NCI-H2227 (cell line): ENCODE results near the gene LSM12.
A peak's percentile ranks its signal among the peaks of the same experiment; 100 is the strongest.
"Not testable (repeated sequence)": the region's sequence is repeated elsewhere in the genome, so short reads cannot be mapped to it uniquely, and the experiment has no call there.

ENCODE experiments used
- DNase-seq: peaks from one replicate; lab custom pipeline; 2025; ENCODE audit not compliant: unreplicated experiment; lab: John Stamatoyannopoulos, UW

LSM12 gene

GRCh38 chr17:44045486-44045885 lies 21.0 kb downstream of the LSM12 start:
- no peak for DNase-seq

GRCh38 chr17:44044071-44044470 lies 22.4 kb downstream of the LSM12 start:
- DNase-seq, result no peak

GRCh38 chr17:44043272-44043696 lies 23.2 kb downstream of the LSM12 start:
- no peak for DNase-seq

GRCh38 chr17:44039829-44040635 lies 26.4 kb downstream of the LSM12 start:
- no peak for DNase-seq

- peak; percentile 77 for DNase-seq
Measured at GRCh38 chr17:44038604-44039011, 27.9 kb downstream of the LSM12 start.

- no peak for DNase-seq
Measured at GRCh38 chr17:44037471-44037870, 29.0 kb downstream of the LSM12 start.

GRCh38 chr17:44034688-44035087 lies 31.8 kb downstream of the LSM12 start:
- DNase-seq, result not testable (repeated sequence)

- DNase-seq, result no peak
Measured at GRCh38 chr17:44033861-44034408, 32.5 kb downstream of the LSM12 start.

GRCh38 chr17:44030482-44030881 lies 36.0 kb downstream of the LSM12 start:
- no peak for DNase-seq

- no peak for DNase-seq
Measured at GRCh38 chr17:44029736-44030135, 36.7 kb downstream of the LSM12 start.

- DNase-seq, result no peak
Measured at GRCh38 chr17:44024853-44025252, 41.6 kb downstream of the LSM12 start.

- no peak for DNase-seq
Measured at GRCh38 chr17:44024271-44024663, 42.2 kb downstream of the LSM12 start.

GRCh38 chr17:44023545-44024270 lies 42.8 kb downstream of the LSM12 start:
- no peak for DNase-seq

GRCh38 chr17:44022246-44022645 lies 44.2 kb downstream of the LSM12 start:
- DNase-seq, result no peak

- not testable (repeated sequence) for DNase-seq
Measured at GRCh38 chr17:44021227-44021626, 45.2 kb downstream of the LSM12 start.

GRCh38 chr17:44014437-44015172 lies 51.9 kb downstream of the LSM12 start, which contains the start of gene TMEM101:
Gene TMEM101, minus strand, starts transcription at chr17:44014963. Its CDS starts 11 bp downstream, at chr17:44014952.
- DNase-seq, result peak; percentile 96

GRCh38 chr17:44014133-44014436 lies 52.4 kb downstream of the LSM12 start:
- no peak for DNase-seq

- no peak for DNase-seq
Measured at GRCh38 chr17:44012874-44013273, 53.6 kb downstream of the LSM12 start.

- DNase-seq, result no peak
Measured at GRCh38 chr17:44012391-44012790, 54.1 kb downstream of the LSM12 start.

GRCh38 chr17:44011876-44012275 lies 54.6 kb downstream of the LSM12 start:
- no peak for DNase-seq

- DNase-seq, result no peak
Measured at GRCh38 chr17:44010966-44011647, 55.4 kb downstream of the LSM12 start.
